NCI-H226 (cell line): Measurements from ENCODE around the gene TRAPPC3.
"Not testable (repeated sequence)": the region's sequence is repeated elsewhere in the genome, so short reads cannot be mapped to it uniquely, and the experiment has no call there.

Source experiments
- DNase-seq: peaks from one replicate; pipeline ENCODE4 v3.0.0-alpha.2; 2015

TRAPPC3 gene

DNA sequence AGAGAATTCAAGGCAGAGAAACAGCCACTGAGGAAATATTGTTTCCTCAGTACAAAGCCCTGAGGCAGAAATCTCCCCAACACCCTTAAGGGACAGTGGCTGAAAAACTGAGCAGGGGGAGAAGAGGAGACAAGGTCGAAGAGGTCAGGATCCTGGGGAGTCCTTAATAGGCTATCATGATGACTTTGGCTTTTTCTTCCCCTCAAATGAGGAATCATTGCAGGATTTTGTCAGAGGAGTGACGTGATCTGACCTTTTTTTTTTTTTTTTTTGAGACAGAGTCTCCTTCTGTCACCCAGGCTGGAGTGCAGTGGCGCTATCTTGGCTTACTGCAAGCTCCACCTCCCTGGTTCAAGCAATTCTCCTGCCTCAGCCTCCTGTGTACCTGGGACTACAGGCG lies 16.9 kb upstream of the TRAPPC3 start:
- no peak for DNase-seq

DNA sequence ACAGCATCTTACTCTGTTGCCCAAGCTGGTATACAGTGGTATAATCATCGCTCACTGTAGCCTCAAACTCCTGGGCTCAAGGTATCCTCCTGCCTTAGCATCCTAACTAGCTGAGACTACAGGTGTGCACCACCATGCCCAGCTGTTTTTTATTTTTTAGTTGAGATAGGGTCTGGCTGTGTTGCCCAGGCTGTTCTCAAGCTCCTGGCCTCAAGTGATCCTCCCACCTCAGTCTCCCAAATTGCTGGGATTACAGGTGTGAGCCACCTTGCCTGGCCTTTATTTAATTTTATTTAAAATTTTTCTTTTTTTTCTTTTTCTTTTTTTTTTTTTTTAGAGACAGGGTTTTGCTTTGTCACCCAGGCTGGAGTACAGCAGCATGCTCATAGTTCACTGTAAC lies 15.9 kb upstream of the TRAPPC3 start:
- DNase-seq, result no peak

DNA sequence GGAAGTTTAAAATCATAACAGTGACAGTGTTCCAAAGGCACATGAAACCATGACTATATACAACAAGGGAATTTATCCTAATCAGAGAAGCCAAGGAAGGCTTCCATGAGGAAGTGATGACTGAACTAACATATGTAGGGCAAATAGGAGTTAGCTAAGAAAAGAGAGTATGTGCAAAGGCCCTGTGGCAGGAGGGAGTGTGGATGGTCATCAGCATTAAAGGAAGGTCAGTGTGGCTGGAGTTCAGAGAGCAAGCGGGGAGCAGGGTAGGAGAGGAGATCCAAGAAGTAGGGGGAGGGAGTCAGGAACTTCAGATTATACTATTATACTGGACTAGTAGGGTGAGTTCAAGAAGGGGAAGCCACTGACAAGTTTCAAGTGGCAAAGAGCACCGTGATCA lies 15.1 kb upstream of the TRAPPC3 start:
- DNase-seq, result no peak

DNA sequence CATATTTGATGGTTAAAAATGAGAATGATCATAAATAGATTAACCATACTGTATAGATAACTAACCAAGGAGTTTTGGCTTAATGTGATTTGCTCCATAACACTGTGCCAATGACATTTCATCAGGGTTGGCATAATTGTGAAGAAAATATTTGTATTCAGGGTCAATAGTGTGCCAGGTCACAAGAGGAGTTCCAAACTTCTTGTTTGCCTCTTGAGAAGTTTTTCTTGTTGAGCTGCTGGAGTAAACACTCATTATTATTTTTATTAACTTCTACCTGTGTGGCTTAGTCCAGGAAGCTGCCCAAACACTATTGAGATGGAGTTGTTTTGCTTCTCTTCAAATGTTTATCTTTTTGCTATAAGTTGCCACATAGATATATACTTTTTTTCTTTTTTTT lies 14.1 kb upstream of the TRAPPC3 start:
- DNase-seq, result no peak

DNA sequence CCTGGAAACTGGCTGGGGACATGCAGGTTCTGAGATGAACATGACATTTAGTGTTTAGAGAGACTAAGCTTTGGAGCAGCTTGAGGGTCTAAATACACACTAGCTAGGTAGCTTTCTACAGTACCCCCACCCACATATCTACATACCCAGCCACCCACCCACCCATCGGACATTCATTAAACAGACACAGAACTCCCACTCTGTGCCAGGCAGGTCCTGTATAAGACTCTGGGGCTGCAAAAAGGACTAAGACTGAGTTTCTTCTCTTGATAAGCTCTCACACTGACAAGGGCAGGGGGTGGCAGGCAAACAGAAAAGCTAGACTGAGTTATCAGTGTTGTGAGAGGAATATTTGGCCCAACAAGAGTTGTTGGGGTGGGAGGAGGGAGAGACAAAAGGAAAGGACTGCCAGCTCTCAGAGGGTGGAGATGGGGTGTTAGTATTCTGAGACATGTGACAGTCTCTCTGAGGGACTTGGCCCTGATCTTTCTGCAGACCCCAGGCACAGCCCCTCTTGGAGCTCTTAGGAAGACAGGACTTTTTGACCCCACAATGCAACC lies 13.5 kb upstream of the TRAPPC3 start:
- DNase-seq, result no peak

DNA sequence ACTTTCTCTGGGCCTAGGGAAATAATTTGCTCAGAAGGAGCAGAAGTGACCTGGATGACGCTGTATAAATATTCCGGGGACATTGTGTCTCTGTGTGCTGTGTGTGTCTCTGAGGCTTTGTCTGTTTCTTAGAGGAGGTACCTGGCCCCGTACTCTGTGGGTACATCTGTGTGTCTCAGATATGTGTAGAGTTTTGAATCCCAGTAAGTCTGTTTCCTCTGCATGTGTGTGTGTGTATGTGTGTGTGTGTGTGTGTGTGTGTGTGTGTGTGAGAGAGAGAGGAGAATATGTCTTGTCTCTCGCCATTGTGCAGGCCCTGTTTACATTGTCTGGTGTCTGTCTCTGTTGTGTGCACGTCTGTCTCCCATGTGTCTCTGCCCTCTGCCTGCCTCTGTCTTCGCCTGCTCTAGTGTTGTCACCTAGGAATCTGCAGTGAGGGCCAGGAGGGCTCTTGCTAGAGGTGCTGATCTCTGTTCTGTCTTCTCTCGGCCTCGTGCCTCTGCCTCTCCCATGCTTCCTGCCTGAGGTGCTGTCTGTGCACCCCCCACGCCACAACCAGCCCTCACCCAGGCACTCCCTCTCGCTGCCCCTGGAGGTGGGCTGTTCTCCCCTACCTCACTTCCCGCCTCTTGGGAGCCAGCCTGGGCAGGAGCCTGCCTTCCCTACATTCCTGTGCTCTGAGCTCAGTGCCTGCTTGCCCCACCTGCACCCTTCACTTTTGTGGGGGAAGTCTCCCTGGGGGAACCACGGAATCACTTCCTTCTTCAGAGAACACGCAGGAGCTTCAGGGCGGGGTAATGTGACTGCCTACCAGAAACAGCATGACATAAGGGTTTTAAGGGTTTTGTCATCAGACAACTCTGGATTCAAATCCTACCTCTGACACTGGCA lies 12.6 kb upstream of the TRAPPC3 start:
- DNase-seq, result peak; percentile 99

DNA sequence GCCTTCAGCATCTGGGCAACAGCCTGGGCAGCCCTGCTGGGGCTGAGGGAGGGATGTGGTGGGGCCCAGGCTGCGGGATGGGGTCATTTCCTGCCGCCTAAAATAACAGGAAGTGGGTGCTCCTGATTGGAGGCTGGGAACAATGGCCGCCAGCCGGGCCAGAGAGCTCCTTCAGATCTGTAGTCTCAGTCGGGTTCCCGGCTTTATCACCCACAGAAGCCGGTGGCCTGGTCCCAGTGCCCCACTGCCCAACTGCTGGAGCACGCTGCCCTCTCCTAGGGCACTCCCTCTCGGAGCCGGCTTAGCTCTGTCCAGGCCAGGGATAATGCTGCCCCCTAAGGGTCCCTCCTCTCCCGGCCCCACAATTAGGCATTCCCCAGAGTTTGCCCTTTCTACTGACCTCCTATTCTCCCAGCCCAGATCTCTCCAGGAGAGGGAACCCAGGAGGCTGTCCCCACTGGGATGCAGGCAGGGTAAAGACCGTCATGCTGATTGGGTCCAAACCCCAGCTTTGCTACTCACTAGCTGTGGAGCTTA lies 11.7 kb upstream of the TRAPPC3 start:
- peak; percentile 71 for DNase-seq

DNA sequence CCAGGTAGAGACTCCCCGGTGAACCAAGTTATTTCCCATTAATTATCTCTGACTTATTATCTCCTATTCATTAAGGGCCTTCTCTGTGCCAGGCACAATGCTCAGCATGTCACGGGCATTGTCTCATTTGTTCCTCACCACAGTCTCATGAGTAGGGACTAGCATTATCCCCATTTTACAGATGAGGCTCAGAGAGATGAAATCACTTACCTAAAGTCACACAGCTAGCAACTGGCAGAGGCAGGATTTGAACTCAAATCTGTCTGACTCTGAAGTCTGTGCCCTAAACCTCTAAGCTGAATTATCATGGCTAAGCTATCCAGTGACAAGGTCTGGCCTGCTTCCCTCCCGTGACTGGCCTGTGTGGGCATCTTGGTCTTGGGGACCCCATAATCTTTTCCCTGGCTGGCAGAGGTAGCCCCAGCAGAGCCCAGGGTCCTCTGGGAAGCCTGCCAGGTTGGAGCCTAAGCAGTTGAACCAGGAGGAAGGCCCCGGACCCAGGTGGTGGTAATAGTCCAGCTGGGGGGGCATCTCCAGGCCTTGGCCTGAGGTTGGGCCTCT lies 11.2 kb upstream of the TRAPPC3 start:
- DNase-seq, result no peak

DNA sequence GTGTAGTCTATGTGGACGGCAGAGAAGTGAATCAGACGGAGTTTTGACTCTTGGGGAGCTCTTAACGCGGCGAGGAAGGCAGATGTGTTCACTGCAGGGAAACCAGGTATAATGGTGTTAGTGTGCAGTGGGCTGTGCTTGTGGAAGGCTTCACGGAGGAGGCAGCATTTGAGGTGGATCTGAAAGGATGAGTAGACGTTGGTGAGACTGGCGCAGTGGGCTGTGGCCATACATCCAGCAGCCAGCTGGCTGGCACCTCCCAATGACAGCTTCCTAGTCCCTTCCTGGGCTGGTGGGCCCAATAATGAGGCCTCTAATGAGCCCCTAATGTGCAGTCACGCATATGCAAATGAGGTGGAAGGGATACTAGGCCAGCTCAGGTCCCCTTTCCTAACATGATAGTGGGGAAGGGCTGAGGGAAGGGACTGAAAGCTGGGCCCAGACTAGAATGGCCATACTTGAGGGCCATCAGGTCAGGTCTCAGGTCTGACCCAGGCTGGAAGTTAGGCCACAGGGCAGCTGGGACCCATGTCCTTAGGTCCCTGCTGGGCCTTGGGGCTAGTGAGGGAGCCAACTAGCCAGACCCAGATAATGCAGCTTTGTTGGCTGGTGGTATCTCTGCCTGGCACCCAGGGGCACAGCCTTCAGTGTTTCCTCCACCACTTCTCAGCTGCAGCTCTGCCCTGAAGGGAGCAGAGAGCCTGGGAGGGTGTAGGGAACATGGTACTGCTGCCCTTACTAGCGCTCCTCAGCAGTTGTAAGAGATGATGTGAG lies 10.5 kb upstream of the TRAPPC3 start:
- no peak for DNase-seq

DNA sequence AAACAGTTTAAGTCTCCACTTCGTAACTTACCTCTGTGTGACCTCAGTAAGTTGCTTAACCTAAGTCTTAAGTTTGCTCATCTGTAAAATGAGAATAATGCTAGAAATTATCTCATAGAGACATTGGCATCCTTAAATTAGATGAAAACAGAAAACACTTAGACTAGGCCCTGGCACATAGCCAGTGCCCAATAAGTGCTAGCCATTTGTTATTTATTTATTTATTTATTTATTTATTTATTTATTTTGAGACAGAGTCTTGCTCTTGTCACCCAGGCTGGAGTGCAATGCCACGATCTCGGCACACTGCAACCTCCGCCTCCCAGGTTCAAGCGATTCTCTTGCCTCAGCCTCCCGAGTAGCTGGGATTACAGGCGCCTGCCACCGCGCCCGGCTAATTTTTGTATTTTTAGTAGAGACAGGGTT lies 9.6 kb upstream of the TRAPPC3 start:
- not testable (repeated sequence) for DNase-seq

DNA sequence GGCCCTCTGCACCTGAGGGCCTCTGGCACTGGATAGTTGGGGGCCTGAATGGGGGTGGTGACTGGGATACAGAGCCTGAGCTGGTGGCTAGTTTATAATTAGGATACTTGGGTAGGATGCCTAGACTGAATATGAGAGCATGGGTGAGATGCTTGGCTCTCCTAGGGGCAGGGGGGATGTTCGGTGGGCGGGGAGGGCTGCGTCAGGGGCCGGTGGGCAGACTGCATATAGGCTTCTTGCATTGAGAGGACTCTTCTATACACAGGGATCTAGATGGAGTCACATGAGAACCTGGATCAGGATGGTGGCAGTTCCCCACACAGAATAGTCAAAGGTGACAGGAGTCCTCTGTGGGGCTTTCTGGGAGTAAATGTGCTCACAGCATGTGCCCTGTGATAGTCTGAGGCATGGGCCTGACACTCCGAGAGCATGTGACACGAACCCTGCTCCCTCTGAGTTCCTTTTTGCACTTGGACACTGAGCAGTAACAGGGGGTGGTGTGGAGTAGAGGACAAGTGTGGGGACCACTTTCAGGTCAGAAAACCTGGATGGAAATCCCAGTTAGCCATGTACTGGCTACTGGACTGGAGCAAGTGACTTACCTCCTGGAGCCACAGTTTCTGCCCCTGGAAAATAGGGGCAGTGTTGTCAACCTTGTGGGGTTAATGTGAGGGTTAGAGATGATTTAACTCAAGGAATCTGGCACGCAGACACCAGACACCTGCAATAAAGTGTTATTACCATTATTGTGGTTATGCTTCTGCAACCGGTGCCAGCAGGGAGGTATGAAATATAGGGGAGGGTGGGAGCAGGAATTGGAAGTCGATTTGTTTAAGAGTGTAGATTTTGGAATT lies 8.9 kb upstream of the TRAPPC3 start:
- DNase-seq, result no peak

DNA sequence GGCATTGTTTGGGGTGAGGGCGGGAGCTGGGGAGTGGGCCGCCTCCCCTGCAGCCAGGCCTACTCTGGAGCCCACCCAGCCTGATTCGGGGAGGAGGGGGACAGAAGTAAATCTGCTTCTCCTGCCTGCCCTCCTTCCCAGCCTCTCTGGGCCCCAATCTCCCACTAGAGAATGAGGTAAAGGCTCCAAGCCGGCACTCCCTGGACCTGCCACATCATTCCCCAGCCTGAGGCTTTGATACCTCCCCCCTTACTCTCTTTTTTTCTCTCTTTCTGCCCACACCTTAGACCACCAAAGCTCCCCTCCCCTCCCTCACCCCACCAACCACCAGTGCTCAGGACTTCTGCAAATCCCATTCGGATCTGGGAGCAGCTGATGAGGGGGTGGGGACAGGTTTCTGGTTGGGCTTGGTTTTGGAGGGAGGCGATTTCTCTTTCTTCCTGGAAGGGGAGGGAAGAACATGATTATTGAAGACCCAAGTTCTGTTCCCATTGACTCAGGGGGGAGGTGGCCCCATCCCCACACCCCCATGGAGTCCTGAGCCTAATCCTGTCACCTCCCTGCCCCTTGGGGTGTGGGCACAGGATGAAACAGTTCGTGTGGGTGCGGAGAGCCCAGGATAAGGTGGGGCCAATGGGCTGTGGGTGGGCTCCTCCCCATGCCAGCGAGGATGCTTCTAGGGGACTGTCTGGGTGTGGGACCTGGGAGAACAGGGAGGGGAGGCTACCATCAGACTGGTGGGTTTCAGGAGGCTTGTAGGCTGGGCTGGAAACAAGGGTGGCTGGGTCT lies 8.0 kb upstream of the TRAPPC3 start:
- peak; percentile 34 for DNase-seq

DNA sequence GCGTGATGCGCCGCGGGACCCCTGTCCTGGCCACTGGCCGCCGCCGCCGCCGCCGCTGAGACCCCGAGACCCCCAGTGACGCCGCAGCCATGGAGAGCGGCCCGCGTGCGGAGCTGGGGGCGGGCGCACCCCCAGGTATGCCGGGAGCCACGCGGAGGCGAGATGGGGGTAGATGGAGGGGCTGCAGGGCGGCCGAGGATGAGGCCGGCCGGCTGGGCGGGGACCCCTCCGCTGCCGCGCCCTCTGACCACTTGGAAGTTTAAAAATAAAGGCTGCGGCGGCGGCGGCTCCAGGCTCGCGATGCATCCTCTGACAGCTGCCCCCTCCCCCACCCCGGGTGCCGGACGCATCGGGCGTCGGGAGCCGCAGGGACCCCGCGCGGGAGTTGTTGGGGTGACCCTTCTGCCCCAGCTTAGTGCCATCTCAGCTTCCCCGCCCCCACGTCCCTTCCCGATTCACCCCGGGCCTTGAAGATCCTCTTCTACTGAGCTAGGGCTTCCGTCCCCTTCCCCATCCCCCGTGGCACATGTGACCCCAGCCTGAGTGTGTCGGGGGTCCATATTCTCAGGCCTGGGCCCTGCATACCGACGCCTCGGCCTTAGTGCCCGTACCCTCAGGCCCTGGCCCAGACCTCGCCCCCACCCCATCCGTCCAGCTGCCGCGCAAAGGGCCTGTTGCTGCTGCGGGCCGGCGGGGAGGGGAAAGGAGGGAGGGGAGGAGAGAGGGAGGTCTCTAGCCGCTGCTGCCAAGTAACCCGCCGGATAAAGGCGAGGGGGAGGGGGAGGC lies 7.2 kb upstream of the TRAPPC3 start:
- peak; percentile 56 for DNase-seq

DNA sequence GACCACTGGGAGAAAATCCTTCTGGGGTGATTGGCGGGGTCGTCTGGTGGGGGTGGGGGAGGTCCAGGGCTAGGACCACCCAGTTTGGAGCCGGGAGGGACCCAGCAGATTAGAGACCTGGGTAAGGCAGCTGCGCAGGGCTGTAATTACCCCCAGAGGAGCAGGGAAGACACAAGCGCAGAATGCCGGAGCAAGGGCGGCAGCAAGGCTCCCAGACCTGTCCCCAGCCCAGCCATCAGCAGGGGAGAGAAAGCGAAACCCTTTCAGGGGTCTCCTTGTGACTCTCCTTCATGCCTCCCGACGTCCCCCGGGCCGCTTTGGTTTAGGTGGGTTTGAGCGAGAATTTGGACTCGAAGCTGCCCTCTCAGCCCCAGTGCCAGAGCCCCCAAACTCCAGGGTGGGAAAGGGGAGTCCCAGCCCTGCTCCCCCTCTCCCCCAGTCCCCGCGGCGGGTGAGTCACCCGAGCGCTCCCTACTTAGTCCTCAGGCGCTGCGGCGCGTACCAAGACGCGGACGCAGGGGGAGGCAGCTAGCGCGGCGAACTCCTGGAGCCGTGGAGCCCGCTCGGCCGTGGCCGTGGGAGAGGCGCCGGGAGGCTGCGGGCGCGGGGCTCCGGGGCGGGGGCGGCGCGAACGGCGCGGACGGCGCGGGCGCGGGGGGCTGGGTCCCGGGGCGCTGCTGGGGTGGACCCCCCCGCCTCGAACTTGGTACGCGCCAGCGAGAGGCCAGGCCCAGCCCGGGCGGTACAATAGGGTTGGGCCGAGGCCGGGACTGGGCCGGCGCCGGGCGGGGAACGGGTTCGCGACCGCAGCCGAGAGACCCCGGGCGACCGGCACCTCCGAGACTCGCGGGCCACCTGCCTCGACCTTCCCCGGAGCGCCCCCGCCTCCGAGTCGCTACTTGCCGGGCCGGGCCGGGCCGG lies 6.4 kb upstream of the TRAPPC3 start, which contains the start of gene MAP7D1:
Gene MAP7D1 (plus strand): TSS at position 753 of the 921 bp plus-strand sequence. CDS start 258 bp downstream, outside the sequence.
- DNase-seq, result peak; percentile 87

DNA sequence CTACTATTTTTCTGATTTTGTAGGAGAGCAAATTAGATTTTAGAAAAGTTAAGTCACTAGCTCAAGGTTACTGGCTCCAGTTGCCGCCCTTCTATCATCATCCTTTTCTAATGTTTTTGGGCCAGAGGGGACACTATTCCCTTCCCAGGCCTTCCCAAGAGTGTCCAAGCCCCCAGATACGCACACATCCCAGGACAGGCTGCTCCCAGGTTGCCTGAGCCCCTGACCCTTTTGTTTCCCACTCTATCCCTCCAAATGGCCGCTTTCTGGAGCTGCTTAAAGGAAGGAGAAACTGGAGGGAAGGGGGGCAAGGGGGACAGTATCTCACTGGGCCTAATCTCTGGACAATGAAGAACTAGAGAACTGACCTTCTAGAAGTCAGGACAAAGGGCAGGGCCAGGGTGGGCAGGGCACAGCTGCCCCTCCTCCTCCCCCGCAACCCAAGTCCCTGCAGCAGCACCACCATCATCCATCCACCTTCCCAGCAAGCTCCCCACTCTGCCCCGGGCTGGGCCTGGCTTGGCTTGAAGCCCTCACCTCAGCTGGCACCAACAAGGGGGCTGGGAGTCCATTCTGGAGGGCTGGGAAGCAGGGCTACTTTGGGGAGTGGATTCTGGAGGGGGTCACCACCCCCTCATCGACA lies 5.6 kb upstream of the TRAPPC3 start:
- DNase-seq, result peak; percentile 47

DNA sequence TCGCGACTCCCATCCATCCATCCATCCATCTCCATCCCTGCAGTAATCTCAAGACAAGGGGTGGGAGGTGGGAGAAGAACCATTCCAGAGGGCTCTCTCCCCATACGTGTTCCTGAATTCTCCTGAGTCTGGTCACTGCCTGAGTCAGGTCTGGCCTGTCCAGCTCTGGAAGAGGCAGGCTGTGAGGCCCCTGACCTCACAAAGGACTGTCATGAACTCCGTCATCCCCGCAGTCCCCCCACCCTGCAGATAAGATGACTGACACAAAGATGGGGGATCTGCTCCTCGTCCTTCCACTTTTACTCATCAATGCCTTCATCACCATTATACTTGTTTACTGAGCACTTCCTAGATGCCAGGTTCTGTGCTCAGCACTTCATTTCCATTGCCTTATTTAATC lies 5.0 kb upstream of the TRAPPC3 start:
- no peak for DNase-seq

DNA sequence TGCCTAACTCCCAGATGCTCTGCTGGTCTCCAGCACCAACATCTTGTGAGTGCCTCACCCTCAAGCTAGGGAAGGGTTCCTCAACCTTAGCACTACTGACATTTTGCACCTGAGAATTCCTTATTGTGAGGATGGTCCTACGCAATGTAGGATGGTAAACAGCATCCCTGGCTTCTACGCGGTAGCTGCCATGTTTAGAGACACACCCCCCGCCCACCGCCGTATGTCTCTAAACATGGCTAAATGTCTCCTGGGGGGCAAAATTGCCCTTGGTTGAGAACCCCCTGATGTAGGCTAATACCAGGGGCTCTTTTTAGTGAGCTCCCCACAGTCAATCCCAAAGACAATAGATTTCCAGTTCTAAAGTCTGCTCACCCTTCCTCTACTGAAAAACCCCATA lies 4.2 kb upstream of the TRAPPC3 start:
- no peak for DNase-seq

DNA sequence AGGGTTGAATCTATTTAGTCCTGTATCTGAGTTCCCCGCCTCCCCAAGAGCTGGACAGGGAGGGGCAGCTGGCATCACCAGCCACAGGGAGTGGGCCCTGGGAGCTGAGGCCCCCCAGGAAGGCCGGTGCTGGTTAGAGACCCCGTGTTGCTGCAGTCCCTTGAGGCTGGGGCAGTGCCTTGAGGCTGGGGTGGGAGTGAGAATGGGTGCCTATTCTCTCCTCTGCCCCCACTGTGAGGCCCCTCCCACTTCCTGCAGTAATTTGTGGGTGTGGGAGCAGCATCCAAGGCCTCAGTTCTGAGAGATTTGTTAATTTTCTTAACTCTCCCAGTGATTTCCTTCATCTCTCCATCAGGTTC lies 2.5 kb upstream of the TRAPPC3 start:
- no peak for DNase-seq
